Stimulated activated CD8-positive, alpha-beta memory T cell treated with anti-CD3 and anti-CD28 coated beads, Interleukin-12 subunit alpha, Interleukin-12 subunit beta, amount 100 ng/mL, for 4 hours (primary cell): ENCODE measurements around the gene MARS1.
"Not testable (repeated sequence)": the region's sequence is repeated elsewhere in the genome, so short reads cannot be mapped to it uniquely, and the experiment has no call there.

ENCODE experiments used
- DNase-seq: peaks from one replicate; pipeline ENCODE4 v3.0.0-alpha.2; 2020; ENCODE audit warnings: low read depth

MARS1 gene

GRCh38 chr12:57487597-57488401 lies at the start of gene MARS1:
Gene MARS1 (plus strand): TSS chr12:57488068. CDS start chr12:57488091, 23 bp downstream.
- DNase-seq = peak; percentile 82

- no peak for DNase-seq
Measured at GRCh38 chr12:57438400-57438799, 49.5 kb upstream of the MARS1 start.

- DNase-seq = no peak
Measured at GRCh38 chr12:57439762-57440266, 48.1 kb upstream of the MARS1 start.

GRCh38 chr12:57441393-57441792 lies 46.5 kb upstream of the MARS1 start:
- not testable (repeated sequence) for DNase-seq

- DNase-seq = no peak
Measured at GRCh38 chr12:57441846-57442427, 45.9 kb upstream of the MARS1 start.

- DNase-seq = not testable (repeated sequence)
Measured at GRCh38 chr12:57444337-57444736, 43.5 kb upstream of the MARS1 start.

GRCh38 chr12:57444744-57445143 lies 43.1 kb upstream of the MARS1 start:
- no peak for DNase-seq

GRCh38 chr12:57446292-57446960 lies 41.4 kb upstream of the MARS1 start:
- no peak for DNase-seq

- DNase-seq = no peak
Measured at GRCh38 chr12:57448669-57449068, 39.2 kb upstream of the MARS1 start.

- DNase-seq = no peak
Measured at GRCh38 chr12:57449375-57449774, 38.5 kb upstream of the MARS1 start.

- DNase-seq = no peak
Measured at GRCh38 chr12:57450057-57450456, 37.8 kb upstream of the MARS1 start.

GRCh38 chr12:57451233-57451778 lies 36.6 kb upstream of the MARS1 start:
- no peak for DNase-seq

GRCh38 chr12:57452181-57452936 lies 35.5 kb upstream of the MARS1 start:
- no peak for DNase-seq

GRCh38 chr12:57452937-57453509 lies 34.8 kb upstream of the MARS1 start:
- no peak for DNase-seq

GRCh38 chr12:57454213-57454565 lies 33.7 kb upstream of the MARS1 start:
- no peak for DNase-seq

- DNase-seq = no peak
Measured at GRCh38 chr12:57454566-57455373, 33.1 kb upstream of the MARS1 start, which contains the start of gene INHBE. Gene INHBE (plus strand): TSS chr12:57455307. CDS start chr12:57455537, 230 bp downstream.

GRCh38 chr12:57455374-57456144 lies 32.3 kb upstream of the MARS1 start:
- no peak for DNase-seq

- no peak for DNase-seq
Measured at GRCh38 chr12:57456145-57456700, 31.6 kb upstream of the MARS1 start.

- DNase-seq = no peak
Measured at GRCh38 chr12:57456737-57457490, 31.0 kb upstream of the MARS1 start.
